ENCODE measurements around the gene ANKFN1. TPM values are rescaled to one million over a fixed set of nuclear protein-coding genes. Genes with fewer than 3 reads are reported as not detected.

Gene ANKFN1
- total RNA-seq, 1 experiment from 2014 or later: not detected

GRCh38 chr17:56532926-56533325 lies 379.7 kb downstream of the ANKFN1 start:
- no peak for ATAC-seq
- CTCF ChIA-PET: no interaction called here
- in situ Hi-C loops (cut with HindIII; ENCODE audit: low pct_unique_long_range_greater_than_20kb, low sequenced_read_pairs): no loop called here
- DNase-seq (ENCODE audit: low read depth, low spot score): no peak
- Histone ChIP-seq H3K4me1 (ENCODE audit: control insufficient read depth, insufficient read depth, low read length) (no peaks in the 10 kb centered on the region), H3K4me3 (ENCODE audit: low read depth in 2 of 2, low read length in 2 of 2) (no peak overlapping the region), H3K27ac (ENCODE audit: low read length) (no peak overlapping the region), H3K9me3 (ENCODE audit: control insufficient read depth, insufficient read depth, low read depth, low read length) (no peaks in the 10 kb centered on the region), H3K27me3 (ENCODE audit: control insufficient read depth, insufficient read depth, low read length) (peaks cover 12% of the 10 kb centered on the region), H3K36me3 (ENCODE audit: control insufficient read depth, insufficient read depth, low read length) (no peaks in the 10 kb centered on the region)
- POLR2A ChIA-PET: no interaction called here
- TF ChIP-seq CTCF (IDR thresholded peaks at IDR 0.05): no peak
- no peak for TF ChIP-seq POLR2AphosphoS5 (IDR thresholded peaks at IDR 0.05; ENCODE audit: low read depth, low read length)
- no peak for TF ChIP-seq SIN3A (IDR thresholded peaks at IDR 0.05; ENCODE audit: borderline replicate concordance, insufficient read depth, low read depth, low read length)
- no peak for TF ChIP-seq REST (IDR thresholded peaks at IDR 0.05; ENCODE audit: insufficient read depth in 1 of 2, low read depth in 2 of 2, low read length in 1 of 2)
- TF ChIP-seq TCF7L2 (IDR thresholded peaks at IDR 0.05; ENCODE audit: low read depth, low read length): no peak
- intact Hi-C loops (cut with micrococcal nuclease; ENCODE audit: unreplicated experiment): no loop called here
- no TSS peak for BruUV-seq (replicated peaks)

- DNase-seq (ENCODE audit: low read depth, low spot score) (no peak), ATAC-seq (no peak)
- Histone ChIP-seq H3K4me3 (ENCODE audit: low read depth in 2 of 2, low read length in 2 of 2) (no peak overlapping the region), H3K27me3 (ENCODE audit: control insufficient read depth, insufficient read depth, low read length) (peaks cover 12% of the 10 kb centered on the region; the same call in 1 of the 2 replicates), H3K9me3 (ENCODE audit: control insufficient read depth, insufficient read depth, low read depth, low read length) (no peaks in the 10 kb centered on the region), H3K4me1 (ENCODE audit: control insufficient read depth, insufficient read depth, low read length) (no peaks in the 10 kb centered on the region), H3K27ac (ENCODE audit: low read length) (no peak overlapping the region), H3K36me3 (ENCODE audit: control insufficient read depth, insufficient read depth, low read length) (no peaks in the 10 kb centered on the region)
- in situ Hi-C loops (cut with HindIII; ENCODE audit: low pct_unique_long_range_greater_than_20kb, low sequenced_read_pairs) (no loop called here), intact Hi-C loops (cut with micrococcal nuclease; ENCODE audit: unreplicated experiment) (no loop called here)
- TF ChIP-seq TCF7L2 (IDR thresholded peaks at IDR 0.05; ENCODE audit: low read depth, low read length): no peak
- no peak for TF ChIP-seq CTCF (IDR thresholded peaks at IDR 0.05)
- no peak for TF ChIP-seq POLR2AphosphoS5 (IDR thresholded peaks at IDR 0.05; ENCODE audit: low read depth, low read length)
- TF ChIP-seq REST (IDR thresholded peaks at IDR 0.05; ENCODE audit: insufficient read depth in 1 of 2, low read depth in 2 of 2, low read length in 1 of 2): no peak
- TF ChIP-seq SIN3A (IDR thresholded peaks at IDR 0.05; ENCODE audit: borderline replicate concordance, insufficient read depth, low read depth, low read length): no peak
- ChIA-PET CTCF (no interaction called here), POLR2A (no interaction called here)
- no TSS peak for BruUV-seq (replicated peaks)
Measured at GRCh38 chr17:56536766-56537165, 383.5 kb downstream of the ANKFN1 start.
